SK-N-SH (cell line): ENCODE data around the gene CFAP251.

Experiments
- CHD2 ChIP-seq: fragments of 150-350 bp; IDR thresholded peaks from 2 replicates; pipeline ENCODE4 v1.6.1; 2018; ENCODE audit warnings: low read length; ENCODE audit not compliant: partially characterized antibody
- FOSL2 ChIP-seq: IDR thresholded peaks from 2 replicates; pipeline ENCODE4 v1.4.0; 2012; ENCODE audit warnings: low read depth, mild to moderate bottlenecking, moderate library complexity, borderline replicate concordance
- MXI1 ChIP-seq: IDR thresholded peaks from 2 replicates; pipeline ENCODE4 v1.6.1; 2012; ENCODE audit warnings: mild to moderate bottlenecking, low read depth, low read length, improper control_type of control experiment
- NRF1 ChIP-seq: IDR thresholded peaks from 2 replicates; pipeline ENCODE4 v1.6.1; 2012; ENCODE audit warnings: low read depth, mild to moderate bottlenecking, low read length
- TF ChIP-seq, protein P1 (sequence below): fragments of 200-600 bp; sonication (generic); IDR thresholded peaks from 2 replicates; pipeline ENCODE4 v1.6.1; 2017; ENCODE audit warnings: antibody characterized with exemption, mild to moderate bottlenecking, moderate library complexity

DNA sequence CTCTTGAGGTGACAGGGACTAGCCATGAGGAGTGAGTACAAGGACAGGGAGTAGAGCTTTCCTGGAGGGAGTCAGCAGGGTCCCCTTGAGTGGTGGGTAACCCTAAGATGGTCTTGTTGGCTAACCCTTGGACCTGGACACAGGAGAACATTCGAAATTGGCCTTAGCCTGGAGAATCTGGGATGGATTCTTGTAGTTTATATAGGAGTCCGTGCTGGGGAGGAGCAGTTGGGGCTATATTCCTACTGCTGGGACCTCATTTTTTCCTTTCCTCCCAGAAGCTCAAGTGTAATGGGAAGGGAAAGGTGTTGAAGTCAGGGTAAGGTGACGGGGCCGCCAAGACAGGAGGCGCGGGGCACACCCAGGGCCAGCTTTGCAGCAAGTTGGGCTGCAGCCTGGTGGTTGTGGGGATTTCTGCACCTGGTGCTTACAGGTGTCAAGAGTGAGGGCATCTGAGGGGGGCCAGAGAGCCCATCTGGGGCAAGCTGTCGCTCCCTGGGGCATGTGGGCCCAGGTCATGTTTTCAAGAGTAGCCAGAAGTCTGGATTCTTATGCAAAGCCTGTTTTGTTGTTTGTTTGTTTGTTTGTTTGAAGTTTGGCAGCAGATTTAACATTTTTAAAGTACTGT, 108.4 kb downstream of the CFAP251 start:
- TF ChIP-seq CHD2 = no peak
- TF ChIP-seq FOSL2 = no peak
- TF ChIP-seq, protein P1, sequence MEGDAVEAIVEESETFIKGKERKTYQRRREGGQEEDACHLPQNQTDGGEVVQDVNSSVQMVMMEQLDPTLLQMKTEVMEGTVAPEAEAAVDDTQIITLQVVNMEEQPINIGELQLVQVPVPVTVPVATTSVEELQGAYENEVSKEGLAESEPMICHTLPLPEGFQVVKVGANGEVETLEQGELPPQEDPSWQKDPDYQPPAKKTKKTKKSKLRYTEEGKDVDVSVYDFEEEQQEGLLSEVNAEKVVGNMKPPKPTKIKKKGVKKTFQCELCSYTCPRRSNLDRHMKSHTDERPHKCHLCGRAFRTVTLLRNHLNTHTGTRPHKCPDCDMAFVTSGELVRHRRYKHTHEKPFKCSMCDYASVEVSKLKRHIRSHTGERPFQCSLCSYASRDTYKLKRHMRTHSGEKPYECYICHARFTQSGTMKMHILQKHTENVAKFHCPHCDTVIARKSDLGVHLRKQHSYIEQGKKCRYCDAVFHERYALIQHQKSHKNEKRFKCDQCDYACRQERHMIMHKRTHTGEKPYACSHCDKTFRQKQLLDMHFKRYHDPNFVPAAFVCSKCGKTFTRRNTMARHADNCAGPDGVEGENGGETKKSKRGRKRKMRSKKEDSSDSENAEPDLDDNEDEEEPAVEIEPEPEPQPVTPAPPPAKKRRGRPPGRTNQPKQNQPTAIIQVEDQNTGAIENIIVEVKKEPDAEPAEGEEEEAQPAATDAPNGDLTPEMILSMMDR = no peak
- no peak for TF ChIP-seq MXI1
- TF ChIP-seq NRF1 = no peak
